Esophagus muscularis mucosa (tissue), 4 donors: ENCODE data around the gene RBM25. TPM values are rescaled to one million over a fixed set of nuclear protein-coding genes. Genes with fewer than 3 reads are reported as not detected.

Experiments
- DNase-seq: peaks from one replicate; pipeline ENCODE4 v3.0.0-alpha.2; 2017; ENCODE audit errors: extremely low spot score
- H3K27ac ChIP-seq, 4 donors: fragments of 200-600 bp; sonication (generic); replicated peaks in 1 of 4; 1 replicate in 3 of 4; 2 replicates in 1 of 4; pipeline ENCODE4 v1.5.1; 2016 to 2019; ENCODE audit warnings: mild to moderate bottlenecking in 1 of 4
- H3K27me3 ChIP-seq, 4 donors: fragments of 200-600 bp; sonication (generic); one replicate each; pipeline versions ENCODE4 v1.5.1 to v1.6.0; 2016 to 2019
- H3K36me3 ChIP-seq, 4 donors: fragments of 200-600 bp; sonication (generic); one replicate each; pipeline ENCODE4 v1.5.1; 2016 to 2019
- H3K4me1 ChIP-seq, 4 donors: fragments of 200-600 bp; sonication (generic); one replicate each; pipeline ENCODE4 v1.5.1; 2016 to 2019
- H3K4me3 ChIP-seq, 4 donors: fragments of 200-600 bp; sonication (generic); 1 replicate in 2 of 4; 2 replicates in 2 of 4; pipeline ENCODE4 v1.5.1; 2016 to 2019; ENCODE audit warnings: mild to moderate bottlenecking in 4 of 4, moderate library complexity in 1 of 4
- H3K9me3 ChIP-seq, 4 donors: fragments of 200-600 bp; sonication (generic); 1 replicate in 3 of 4; 2 replicates in 1 of 4; pipeline ENCODE4 v1.5.1; 2016 to 2019
- EP300 ChIP-seq: sonication (generic); formaldehyde crosslinking; IDR thresholded peaks from one replicate; pipeline ENCODE4 v1.6.1; 2017; ENCODE audit warnings: antibody characterized with exemption
- POLR2A ChIP-seq: fragments of 450-650 bp; IDR thresholded peaks from one replicate; pipeline ENCODE4 v1.6.1; 2017; ENCODE audit warnings: antibody characterized with exemption, moderate library complexity, mild to moderate bottlenecking, low read depth
- POLR2AphosphoS5 ChIP-seq, 2 donors: sonication (generic); formaldehyde crosslinking; IDR thresholded peaks; one replicate each; pipeline ENCODE4 v1.6.1; 2017; ENCODE audit warnings: antibody characterized with exemption in 2 of 2
- WGBS: methylation state at CpG from one replicate; pipeline ENCODE4 v1.1.5; 2018; 5-methylcytosine and 5-hydroxymethylcytosine counted together
- intact Hi-C: fragments of 100-400 bp; cut with DNase I; formaldehyde crosslinking; loops from one replicate; pipeline ENCODE4 v1.15.1; 2023
- total RNA-seq, 4 donors: library from RNA; depleted of rRNA; stranded (reverse); fragments of >200 nt; gene quantifications; one replicate each; pipeline versions ENCODE4 v1.1.0 to v1.2.1, GENCODE V29; 2016
- TF ChIP-seq, protein P1 (sequence below), 3 experiments: fragments of 200-600 bp in 2 of 3; fragments of 450-650 bp in 1 of 3; sonication (generic) in 2 of 3; IDR thresholded peaks; one replicate each; pipeline ENCODE4 v1.5.1; 2017 to 2019; ENCODE audit warnings: antibody characterized with exemption in 3 of 3, mild to moderate bottlenecking in 2 of 3, moderate library complexity in 1 of 3

RBM25 gene
- total RNA-seq, 4 donors from 2014 or later, result 25.6 to 44.0 (median 35.1) TPM

DNA sequence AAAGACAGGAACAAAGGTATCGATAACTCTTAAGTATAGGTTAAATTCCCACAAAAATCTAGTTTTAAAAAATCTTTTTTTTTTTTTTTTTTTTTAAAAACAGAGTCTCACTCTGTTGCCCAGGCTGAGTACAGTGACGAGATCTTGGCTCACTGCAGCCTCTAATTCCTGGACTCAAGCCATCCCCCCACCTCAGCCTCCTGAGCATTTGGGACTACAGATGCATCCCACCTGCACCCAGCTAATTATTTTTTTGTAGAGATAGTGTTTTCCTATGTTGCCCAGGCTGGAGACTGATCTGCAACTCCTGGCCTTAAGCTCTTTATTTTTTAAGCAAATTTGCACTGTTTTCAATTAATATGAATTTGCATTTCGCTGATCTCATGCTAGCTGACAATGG lies 87.8 kb downstream of the RBM25 start:
- 79% methylated on average over 3 of the region's 3 CpGs for WGBS
- H3K9me3 ChIP-seq, result no peaks in the 10 kb centered on the region
- intact Hi-C loops, result no loop called here
- no peak overlapping the region for H3K4me3 ChIP-seq
- no peaks in the 10 kb centered on the region for H3K27me3 ChIP-seq
- H3K27ac ChIP-seq, result no peak overlapping the region
- H3K4me1 ChIP-seq, result peaks cover 8 to 39% (median 32%) of the 10 kb centered on the region in 4 donors
- peaks cover 15 to 36% (median 35%) of the 10 kb centered on the region in 4 donors for H3K36me3 ChIP-seq
- no peak for DNase-seq
- no peak for TF ChIP-seq POLR2AphosphoS5 (IDR thresholded peaks at IDR 0.05)

DNA sequence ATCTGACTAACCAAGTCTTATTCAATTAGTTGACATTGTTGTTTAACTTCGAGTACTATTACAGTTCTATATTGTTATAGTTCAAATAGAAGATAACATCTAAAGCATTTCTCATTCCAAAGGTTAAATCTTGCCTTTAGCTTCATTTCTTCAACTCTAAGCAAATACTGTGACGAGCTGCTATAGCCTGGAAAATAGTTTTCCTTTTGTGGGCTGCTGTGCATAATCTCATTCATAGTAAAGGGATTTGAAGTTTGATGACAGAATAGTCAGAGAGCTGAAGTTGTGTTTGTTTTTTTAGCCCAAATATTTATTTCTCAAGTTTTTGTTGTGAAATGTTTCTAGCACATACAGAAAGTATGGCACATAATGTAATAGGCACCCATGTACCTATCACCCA lies 91.4 kb downstream of the RBM25 start:
- Histone ChIP-seq H3K4me3 (no peak overlapping the region), H3K9me3 (no peaks in the 10 kb centered on the region), H3K36me3 (peaks cover 21 to 63% (median 45%) of the 10 kb centered on the region in 4 donors), H3K27ac (no peak overlapping the region), H3K4me1 (peaks cover 0 to 21% (median 16%) of the 10 kb centered on the region in 4 donors), H3K27me3 (no peaks in the 10 kb centered on the region)
- 82% methylated on average over 2 of the region's 2 CpGs for WGBS
- TF ChIP-seq EP300 (no peak), POLR2A (no peak), POLR2AphosphoS5 (IDR thresholded peaks at IDR 0.05) (no peak)
- TF ChIP-seq, protein P1, sequence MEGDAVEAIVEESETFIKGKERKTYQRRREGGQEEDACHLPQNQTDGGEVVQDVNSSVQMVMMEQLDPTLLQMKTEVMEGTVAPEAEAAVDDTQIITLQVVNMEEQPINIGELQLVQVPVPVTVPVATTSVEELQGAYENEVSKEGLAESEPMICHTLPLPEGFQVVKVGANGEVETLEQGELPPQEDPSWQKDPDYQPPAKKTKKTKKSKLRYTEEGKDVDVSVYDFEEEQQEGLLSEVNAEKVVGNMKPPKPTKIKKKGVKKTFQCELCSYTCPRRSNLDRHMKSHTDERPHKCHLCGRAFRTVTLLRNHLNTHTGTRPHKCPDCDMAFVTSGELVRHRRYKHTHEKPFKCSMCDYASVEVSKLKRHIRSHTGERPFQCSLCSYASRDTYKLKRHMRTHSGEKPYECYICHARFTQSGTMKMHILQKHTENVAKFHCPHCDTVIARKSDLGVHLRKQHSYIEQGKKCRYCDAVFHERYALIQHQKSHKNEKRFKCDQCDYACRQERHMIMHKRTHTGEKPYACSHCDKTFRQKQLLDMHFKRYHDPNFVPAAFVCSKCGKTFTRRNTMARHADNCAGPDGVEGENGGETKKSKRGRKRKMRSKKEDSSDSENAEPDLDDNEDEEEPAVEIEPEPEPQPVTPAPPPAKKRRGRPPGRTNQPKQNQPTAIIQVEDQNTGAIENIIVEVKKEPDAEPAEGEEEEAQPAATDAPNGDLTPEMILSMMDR (IDR thresholded peaks at IDR 0.05), result no peak
- no peak for DNase-seq
- intact Hi-C loops, result no loop called here

DNA sequence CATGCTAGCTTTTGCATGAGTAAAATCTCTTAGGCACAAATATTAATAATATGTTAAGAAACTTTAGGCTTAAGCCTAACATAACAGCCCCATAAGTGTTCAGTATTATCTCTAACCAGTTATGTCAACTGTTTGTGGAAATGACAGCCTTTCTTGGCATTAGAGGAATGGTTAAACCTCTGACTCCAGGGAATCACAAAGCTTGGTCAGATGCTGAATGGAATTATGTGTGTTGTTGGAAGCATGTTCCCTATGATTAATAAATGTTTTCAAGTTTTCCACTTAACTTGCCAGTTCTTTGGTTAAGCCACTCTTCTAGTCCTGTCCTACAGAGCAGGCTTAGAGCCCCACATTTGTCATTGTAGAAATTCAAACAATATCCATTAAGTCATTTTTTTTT lies 94.9 kb downstream of the RBM25 start:
- DNase-seq, result no peak
- intact Hi-C loops, result no loop called here
- Histone ChIP-seq H3K27me3 (no peaks in the 10 kb centered on the region), H3K36me3 (peaks cover 27 to 90% (median 67%) of the 10 kb centered on the region in 4 donors), H3K4me3 (no peak overlapping the region), H3K4me1 (peaks cover 0 to 10% (median 5%) of the 10 kb centered on the region in 4 donors), H3K27ac (no peak overlapping the region), H3K9me3 (no peaks in the 10 kb centered on the region)
- TF ChIP-seq POLR2AphosphoS5 (IDR thresholded peaks at IDR 0.05) (no peak), EP300 (no peak), POLR2A (no peak)

DNA sequence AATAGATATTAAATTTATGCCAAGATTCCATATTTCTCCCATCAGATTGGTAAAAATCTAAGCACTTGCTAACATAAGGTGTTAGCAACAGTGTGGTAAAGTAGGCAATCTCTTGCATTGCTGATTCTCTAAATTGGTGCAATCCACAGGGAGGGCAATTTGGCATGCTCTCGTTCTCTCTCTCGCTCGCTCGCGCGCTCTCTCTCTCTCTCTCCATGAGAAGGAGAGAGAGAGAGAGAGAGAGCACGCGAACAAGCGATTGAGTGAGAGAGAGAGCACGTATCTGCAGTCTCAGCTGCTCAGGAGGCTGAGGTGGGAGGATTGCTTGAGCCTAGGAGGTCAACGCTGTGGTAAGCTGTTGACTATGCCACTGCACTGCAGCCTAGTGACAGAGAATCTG lies 103.9 kb downstream of the RBM25 start:
- Histone ChIP-seq H3K4me3 (no peak overlapping the region), H3K36me3 (peaks cover 25 to 92% (median 64%) of the 10 kb centered on the region in 4 donors), H3K27ac (no peak overlapping the region), H3K9me3 (no peaks in the 10 kb centered on the region), H3K4me1 (no peaks in the 10 kb centered on the region), H3K27me3 (no peaks in the 10 kb centered on the region)
- WGBS, result 89% methylated on average over 11 of the region's 11 CpGs
- intact Hi-C loops, result no loop called here
- no peak for TF ChIP-seq EP300
- no peak for TF ChIP-seq POLR2AphosphoS5 (IDR thresholded peaks at IDR 0.05)
- no peak for TF ChIP-seq POLR2A
- TF ChIP-seq, protein P1 (IDR thresholded peaks at IDR 0.05), result no peak
- DNase-seq, result no peak

DNA sequence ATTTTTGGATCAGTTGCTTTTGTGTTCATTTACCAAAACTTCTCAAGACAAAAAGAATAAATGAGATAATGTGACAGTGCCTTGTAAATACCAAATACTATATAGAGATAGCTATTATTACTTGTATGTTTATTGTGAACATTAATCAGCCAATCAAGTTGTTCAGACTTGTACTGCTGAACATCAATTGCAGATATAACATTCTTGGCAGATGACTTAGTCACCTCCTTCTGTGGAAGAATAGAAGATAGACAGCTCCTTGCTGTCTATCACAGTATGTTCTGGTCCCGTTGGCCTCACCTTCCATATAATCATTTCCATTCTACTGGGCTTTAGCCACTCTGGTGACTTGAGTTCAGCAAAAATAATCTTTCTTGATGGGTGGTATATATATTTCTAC lies 108.1 kb downstream of the RBM25 start:
- peaks cover 30 to 96% (median 68%) of the 10 kb centered on the region in 4 donors for H3K36me3 ChIP-seq
- intact Hi-C loops, result no loop called here
- H3K4me3 ChIP-seq, result no peak overlapping the region
- DNase-seq, result no peak
- H3K27me3 ChIP-seq, result no peaks in the 10 kb centered on the region
- H3K27ac ChIP-seq, result no peak overlapping the region
- H3K9me3 ChIP-seq, result no peaks in the 10 kb centered on the region
- TF ChIP-seq EP300 (no peak), POLR2A (no peak), POLR2AphosphoS5 (IDR thresholded peaks at IDR 0.05) (no peak)
- TF ChIP-seq, protein P1 (IDR thresholded peaks at IDR 0.05), result no peak
- WGBS, result 85% methylated on average over 1 of the region's 1 CpG
- no peaks in the 10 kb centered on the region for H3K4me1 ChIP-seq

DNA sequence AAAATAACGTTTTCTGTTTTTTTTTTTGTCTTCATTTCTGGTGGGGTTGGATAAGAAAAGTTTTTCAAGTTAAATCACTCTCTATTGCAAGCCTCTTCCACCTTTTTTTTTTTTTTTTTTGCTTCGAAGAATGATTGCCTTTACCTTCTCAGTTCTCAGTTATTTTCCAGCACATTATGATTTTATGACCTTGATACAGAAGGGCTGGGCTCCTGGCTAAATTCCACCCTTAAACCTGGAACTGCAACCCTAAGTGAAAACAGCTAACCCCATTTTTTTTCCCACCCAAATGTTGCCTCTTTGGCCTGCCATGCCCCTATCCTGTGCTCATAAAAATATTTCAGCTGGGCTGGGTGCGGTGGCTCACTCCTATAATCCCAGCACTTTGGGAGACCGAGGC lies 109.4 kb downstream of the RBM25 start:
- no peak overlapping the region for H3K27ac ChIP-seq
- TF ChIP-seq, protein P1 (IDR thresholded peaks at IDR 0.05), result no peak
- TF ChIP-seq POLR2AphosphoS5 (IDR thresholded peaks at IDR 0.05), result no peak
- TF ChIP-seq POLR2A, result no peak
- H3K4me3 ChIP-seq, result no peak overlapping the region
- intact Hi-C loops, result no loop called here
- H3K4me1 ChIP-seq, result no peaks in the 10 kb centered on the region
- no peaks in the 10 kb centered on the region for H3K9me3 ChIP-seq
- no peaks in the 10 kb centered on the region for H3K27me3 ChIP-seq
- WGBS, result 86% methylated on average over 4 of the region's 4 CpGs
- peaks cover 24 to 97% (median 71%) of the 10 kb centered on the region in 4 donors for H3K36me3 ChIP-seq
- DNase-seq, result no peak
